ENCODE data around the gene SYVN1.

SYVN1 gene

DNA sequence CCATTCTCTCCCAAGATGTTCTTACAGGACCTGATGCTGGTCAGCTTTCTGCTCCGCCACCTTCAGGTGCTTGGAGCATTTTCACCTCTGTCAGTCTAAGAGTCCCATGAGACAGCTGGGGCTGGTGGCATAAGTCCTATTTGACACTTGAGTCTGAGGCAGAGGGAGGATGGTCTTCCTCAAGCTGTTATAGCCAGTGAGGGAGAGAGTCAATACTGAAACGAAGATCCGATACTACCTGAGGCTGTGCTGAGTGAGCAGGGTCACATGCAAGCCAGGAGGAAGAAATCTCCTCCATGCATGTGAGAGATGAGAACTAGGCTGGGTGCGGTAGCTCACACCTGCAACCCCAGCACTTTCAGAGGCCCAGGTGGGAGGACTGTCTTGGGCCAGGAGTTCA, 44.7 kb downstream of the SYVN1 start:
- Histone ChIP-seq H3K27me3 (ENCODE audit: control insufficient read depth in 5 of 5, insufficient read depth in 4 of 5, low read length in 5 of 5) (no peaks in the 10 kb centered on the region), H3K27ac (ENCODE audit: low read depth, low read length) (no peak overlapping the region), H3K9me3 (ENCODE audit: control insufficient read depth in 5 of 5, low read length in 5 of 5) (no peaks in the 10 kb centered on the region), H3K9ac (ENCODE audit: low read length in 5 of 5) (no peak overlapping the region), H3K4me3 (ENCODE audit: low read depth in 1 of 5, low read length in 5 of 5) (no peak overlapping the region), H3K4me1 (ENCODE audit: control insufficient read depth in 5 of 5, insufficient read depth in 5 of 5, low read length in 5 of 5) (peaks cover 4 to 11% (median 9%) of the 10 kb centered on the region in 5 donors), H3K36me3 (ENCODE audit: control insufficient read depth in 5 of 5, insufficient read depth in 5 of 5, low read length in 5 of 5) (peaks cover 4 to 49% (median 46%) of the 10 kb centered on the region in 5 donors)

DNA sequence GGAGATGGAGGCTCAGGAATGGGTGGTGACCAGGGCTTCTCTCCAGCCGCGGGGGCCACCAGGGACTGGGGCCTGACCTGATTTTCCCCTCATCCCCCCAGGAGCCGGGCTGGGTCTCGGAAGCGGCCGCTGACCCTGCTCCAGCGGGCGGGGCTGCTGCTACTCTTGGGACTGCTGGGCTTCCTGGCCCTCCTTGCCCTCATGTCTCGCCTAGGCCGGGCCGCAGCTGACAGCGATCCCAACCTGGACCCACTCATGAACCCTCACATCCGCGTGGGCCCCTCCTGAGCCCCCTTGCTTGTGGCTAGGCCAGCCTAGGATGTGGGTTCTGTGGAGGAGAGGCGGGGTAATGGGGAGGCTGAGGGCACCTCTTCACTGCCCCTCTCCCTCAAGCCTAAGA, 46.5 kb downstream of the SYVN1 start:
- Histone ChIP-seq H3K9me3 (ENCODE audit: control insufficient read depth in 5 of 5, low read length in 5 of 5) (no peaks in the 10 kb centered on the region), H3K9ac (ENCODE audit: low read length in 5 of 5) (no peak overlapping the region), H3K27me3 (ENCODE audit: control insufficient read depth in 5 of 5, insufficient read depth in 4 of 5, low read length in 5 of 5) (no peaks in the 10 kb centered on the region), H3K36me3 (ENCODE audit: control insufficient read depth in 5 of 5, insufficient read depth in 5 of 5, low read length in 5 of 5) (peaks cover 4 to 49% (median 46%) of the 10 kb centered on the region in 5 donors), H3K4me1 (ENCODE audit: control insufficient read depth in 5 of 5, insufficient read depth in 5 of 5, low read length in 5 of 5) (peaks cover 6 to 22% (median 18%) of the 10 kb centered on the region in 5 donors), H3K4me3 (ENCODE audit: low read depth in 1 of 5, low read length in 5 of 5) (no peak overlapping the region), H3K27ac (ENCODE audit: low read depth, low read length) (no peak overlapping the region)

GRCh38 chr11:65087216-65087615, 47.1 kb downstream of the SYVN1 start:
- peaks cover 6 to 22% (median 18%) of the 10 kb centered on the region in 5 donors for H3K4me1 ChIP-seq (ENCODE audit: control insufficient read depth in 5 of 5, insufficient read depth in 5 of 5, low read length in 5 of 5)
- peaks cover 4 to 49% (median 46%) of the 10 kb centered on the region in 5 donors for H3K36me3 ChIP-seq (ENCODE audit: control insufficient read depth in 5 of 5, insufficient read depth in 5 of 5, low read length in 5 of 5)
- no peaks in the 10 kb centered on the region for H3K9me3 ChIP-seq (ENCODE audit: control insufficient read depth in 5 of 5, low read length in 5 of 5)
- no peak overlapping the region for H3K27ac ChIP-seq (ENCODE audit: low read depth, low read length)
- H3K9ac ChIP-seq (ENCODE audit: low read length in 5 of 5) = peak overlapping the region in 1 of 5 donors; percentile 13
- no peak overlapping the region for H3K4me3 ChIP-seq (ENCODE audit: low read depth in 1 of 5, low read length in 5 of 5)
- H3K27me3 ChIP-seq (ENCODE audit: control insufficient read depth in 5 of 5, insufficient read depth in 4 of 5, low read length in 5 of 5) = no peaks in the 10 kb centered on the region

DNA sequence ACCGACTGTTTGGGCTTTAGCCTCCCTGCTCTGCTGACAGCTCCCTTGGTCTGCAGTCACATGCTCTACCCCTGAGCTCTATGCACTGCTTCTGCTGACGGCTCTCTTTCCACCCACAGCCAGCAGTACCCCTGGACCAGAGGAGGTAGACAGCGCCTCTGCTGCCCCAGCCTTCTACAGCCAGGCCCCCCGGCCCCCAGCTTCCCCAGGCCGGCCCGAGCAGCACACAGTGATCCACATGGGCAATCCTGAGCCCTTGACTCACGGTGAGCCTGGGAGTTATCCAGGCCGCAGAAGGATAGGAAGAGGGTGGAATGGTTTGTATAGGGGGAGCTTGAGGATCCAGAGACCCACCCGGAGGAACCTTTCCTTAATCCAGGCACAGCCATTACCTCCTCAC, 47.5 kb downstream of the SYVN1 start:
- Histone ChIP-seq H3K9me3 (ENCODE audit: control insufficient read depth in 5 of 5, low read length in 5 of 5) (no peaks in the 10 kb centered on the region), H3K4me1 (ENCODE audit: control insufficient read depth in 5 of 5, insufficient read depth in 5 of 5, low read length in 5 of 5) (peaks cover 6 to 22% (median 18%) of the 10 kb centered on the region in 5 donors), H3K27me3 (ENCODE audit: control insufficient read depth in 5 of 5, insufficient read depth in 4 of 5, low read length in 5 of 5) (no peaks in the 10 kb centered on the region), H3K36me3 (ENCODE audit: control insufficient read depth in 5 of 5, insufficient read depth in 5 of 5, low read length in 5 of 5) (peaks cover 4 to 49% (median 46%) of the 10 kb centered on the region in 5 donors), H3K27ac (ENCODE audit: low read depth, low read length) (no peak overlapping the region), H3K9ac (ENCODE audit: low read length in 5 of 5) (peak overlapping the region in 1 of 5 donors; percentile 13), H3K4me3 (ENCODE audit: low read depth in 1 of 5, low read length in 5 of 5) (no peak overlapping the region)

DNA sequence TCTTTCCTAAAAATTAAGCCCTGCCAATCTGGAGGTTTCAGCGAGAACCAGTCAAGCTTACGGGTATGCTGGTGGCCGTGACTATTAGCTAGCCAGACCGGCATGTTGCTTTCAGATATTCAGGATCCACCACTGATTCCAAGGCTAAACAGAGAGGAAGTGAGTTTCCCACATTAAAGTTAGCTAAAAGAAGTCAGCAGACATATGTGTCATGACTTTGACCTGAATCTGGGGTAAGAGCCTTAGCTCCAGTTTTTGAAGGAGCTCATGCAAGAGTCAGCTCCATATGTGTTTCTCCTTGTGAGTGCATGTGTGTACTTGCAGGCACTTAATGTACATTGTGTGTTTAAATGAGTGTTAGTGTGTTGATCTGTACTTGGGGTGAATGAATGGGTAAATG, 48.9 kb downstream of the SYVN1 start:
- H3K36me3 ChIP-seq (ENCODE audit: control insufficient read depth in 5 of 5, insufficient read depth in 5 of 5, low read length in 5 of 5) = peaks cover 4 to 49% (median 46%) of the 10 kb centered on the region in 5 donors
- no peaks in the 10 kb centered on the region for H3K9me3 ChIP-seq (ENCODE audit: control insufficient read depth in 5 of 5, low read length in 5 of 5)
- peak overlapping the region in 1 of 5 donors; percentile 84 for H3K9ac ChIP-seq (ENCODE audit: low read length in 5 of 5)
- H3K27me3 ChIP-seq (ENCODE audit: control insufficient read depth in 5 of 5, insufficient read depth in 4 of 5, low read length in 5 of 5) = no peaks in the 10 kb centered on the region
- peaks cover 6 to 22% (median 18%) of the 10 kb centered on the region in 5 donors for H3K4me1 ChIP-seq (ENCODE audit: control insufficient read depth in 5 of 5, insufficient read depth in 5 of 5, low read length in 5 of 5)
- H3K4me3 ChIP-seq (ENCODE audit: low read depth in 1 of 5, low read length in 5 of 5) = peak overlapping the region in 1 of 5 donors; percentile 88
- no peak overlapping the region for H3K27ac ChIP-seq (ENCODE audit: low read depth, low read length)

DNA sequence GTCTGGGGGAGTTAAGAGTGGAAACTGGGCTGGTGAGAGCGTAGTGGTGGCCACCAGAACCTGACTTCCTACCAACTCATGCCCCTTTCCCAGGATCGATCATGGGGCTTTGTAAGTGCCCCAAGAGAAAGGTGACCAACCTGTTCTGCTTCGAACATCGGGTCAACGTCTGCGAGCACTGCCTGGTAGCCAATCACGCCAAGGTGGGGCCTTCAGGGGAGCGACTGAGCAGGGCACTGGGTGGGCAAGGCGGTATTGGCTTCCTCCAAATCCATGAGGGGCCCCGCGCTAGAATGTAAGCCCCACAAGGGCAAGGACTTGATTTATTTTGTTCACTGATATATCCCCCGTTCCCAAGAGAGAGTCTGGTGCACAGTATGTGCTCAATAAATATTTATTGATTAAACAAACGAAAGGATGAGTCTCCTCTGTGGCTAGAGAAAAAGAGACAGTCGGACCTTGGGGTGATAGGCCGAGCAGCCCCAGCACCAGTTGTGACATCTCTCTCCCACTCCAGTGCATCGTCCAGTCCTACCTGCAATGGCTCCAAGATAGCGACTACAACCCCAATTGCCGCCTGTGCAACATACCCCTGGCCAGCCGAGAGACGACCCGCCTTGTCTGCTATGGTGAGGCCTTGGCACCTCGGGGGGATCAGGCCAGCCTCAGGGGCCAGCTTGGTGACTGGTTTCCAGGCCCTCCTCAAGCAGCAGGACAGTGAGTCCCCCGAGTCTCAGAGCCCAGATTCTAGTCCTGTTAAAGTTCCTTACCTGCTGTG, 49.5 kb downstream of the SYVN1 start:
- Histone ChIP-seq H3K4me3 (ENCODE audit: low read depth in 1 of 5, low read length in 5 of 5) (peak overlapping the region; percentile 88 to 94 (median 89)), H3K27ac (ENCODE audit: low read depth, low read length) (peak overlapping the region; percentile 78), H3K9me3 (ENCODE audit: control insufficient read depth in 5 of 5, low read length in 5 of 5) (no peaks in the 10 kb centered on the region), H3K36me3 (ENCODE audit: control insufficient read depth in 5 of 5, insufficient read depth in 5 of 5, low read length in 5 of 5) (peaks cover 4 to 47% (median 45%) of the 10 kb centered on the region in 5 donors), H3K4me1 (ENCODE audit: control insufficient read depth in 5 of 5, insufficient read depth in 5 of 5, low read length in 5 of 5) (peaks cover 6 to 22% (median 18%) of the 10 kb centered on the region in 5 donors), H3K9ac (ENCODE audit: low read length in 5 of 5) (peak overlapping the region; percentile 68 to 91 (median 85)), H3K27me3 (ENCODE audit: control insufficient read depth in 5 of 5, insufficient read depth in 4 of 5, low read length in 5 of 5) (no peaks in the 10 kb centered on the region)

GRCh38 chr11:65083834-65084597, 50.3 kb downstream of the SYVN1 start, which contains the start of the genes CDCA5 and ZFPL1:
Gene CDCA5, minus strand, starts transcription at chr11:65084040. Its CDS starts 62 bp downstream, at chr11:65083978.
Gene ZFPL1, plus strand, starts transcription at chr11:65084222. Its CDS starts 477 bp downstream, at chr11:65084699.
- Histone ChIP-seq H3K4me3 (ENCODE audit: low read depth in 1 of 5, low read length in 5 of 5) (peak within 1 kb of the TSS; percentile 88 to 94 (median 89)), H3K9ac (ENCODE audit: low read length in 5 of 5) (peak within 1 kb of the TSS; percentile 68 to 91 (median 85)), H3K36me3 (ENCODE audit: control insufficient read depth in 5 of 5, insufficient read depth in 5 of 5, low read length in 5 of 5) (peaks cover 4 to 39% (median 38%) of the 10 kb centered on the region in 5 donors), H3K4me1 (ENCODE audit: control insufficient read depth in 5 of 5, insufficient read depth in 5 of 5, low read length in 5 of 5) (peaks cover 6 to 22% (median 18%) of the 10 kb centered on the region in 5 donors), H3K9me3 (ENCODE audit: control insufficient read depth in 5 of 5, low read length in 5 of 5) (no peaks in the 10 kb centered on the region), H3K27ac (ENCODE audit: low read depth, low read length) (peak within 1 kb of the TSS; percentile 78), H3K27me3 (ENCODE audit: control insufficient read depth in 5 of 5, insufficient read depth in 4 of 5, low read length in 5 of 5) (no peaks in the 10 kb centered on the region)

DNA sequence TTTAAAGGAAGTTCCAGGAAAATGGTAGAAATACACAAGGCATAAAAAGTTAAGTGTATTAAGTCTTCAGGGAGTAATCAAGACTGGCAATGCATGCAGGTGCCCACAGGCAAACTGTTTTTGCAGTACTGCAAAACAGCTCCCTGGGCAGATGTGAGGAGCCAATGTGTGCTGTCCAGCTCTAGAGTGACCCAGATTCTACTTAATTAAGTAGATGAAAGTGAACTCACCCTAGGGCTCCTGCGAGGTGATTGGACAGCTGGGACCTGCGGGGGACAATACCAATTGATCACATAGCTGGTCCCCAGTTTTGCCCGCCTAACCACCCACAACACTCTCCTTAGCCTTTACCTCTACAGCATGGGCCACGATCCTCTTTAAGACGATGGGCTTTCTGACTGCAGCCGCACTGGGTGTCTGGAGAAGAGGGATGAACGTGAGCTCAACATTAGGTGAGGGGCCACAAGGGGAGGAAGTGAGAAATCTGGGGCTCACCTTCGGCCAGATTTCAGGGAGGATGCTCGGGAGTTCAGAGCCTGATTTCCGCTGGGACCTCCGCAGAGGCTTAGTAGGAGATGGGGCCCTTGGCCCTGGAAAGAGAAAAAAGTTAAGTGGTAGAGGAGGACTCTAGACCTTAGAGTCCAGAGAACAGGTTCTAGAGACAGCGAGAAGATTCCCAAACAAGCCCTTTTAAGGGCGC, 51.0 kb downstream of the SYVN1 start:
- peak overlapping the region in 4 of 5 donors; percentile 71 to 91 (median 82) for H3K9ac ChIP-seq (ENCODE audit: low read length in 5 of 5)

GRCh38 chr11:65078786-65079342, 55.5 kb downstream of the SYVN1 start:
- no peak overlapping the region for H3K4me3 ChIP-seq (ENCODE audit: low read depth in 1 of 5, low read length in 5 of 5)
- H3K4me1 ChIP-seq (ENCODE audit: control insufficient read depth in 5 of 5, insufficient read depth in 5 of 5, low read length in 5 of 5) = peaks cover 0 to 8% (median 6%) of the 10 kb centered on the region in 5 donors
- no peaks in the 10 kb centered on the region for H3K27me3 ChIP-seq (ENCODE audit: control insufficient read depth in 5 of 5, insufficient read depth in 4 of 5, low read length in 5 of 5)
- no peak overlapping the region for H3K27ac ChIP-seq (ENCODE audit: low read depth, low read length)
- H3K9ac ChIP-seq (ENCODE audit: low read length in 5 of 5) = no peak overlapping the region
- H3K36me3 ChIP-seq (ENCODE audit: control insufficient read depth in 5 of 5, insufficient read depth in 5 of 5, low read length in 5 of 5) = no peaks in the 10 kb centered on the region
- H3K9me3 ChIP-seq (ENCODE audit: control insufficient read depth in 5 of 5, low read length in 5 of 5) = no peaks in the 10 kb centered on the region

More for the DNA sequence above, 51.0 kb downstream of the SYVN1 start:
- peaks cover 6 to 22% (median 18%) of the 10 kb centered on the region in 5 donors for H3K4me1 ChIP-seq (ENCODE audit: control insufficient read depth in 5 of 5, insufficient read depth in 5 of 5, low read length in 5 of 5)
- H3K9me3 ChIP-seq (ENCODE audit: control insufficient read depth in 5 of 5, low read length in 5 of 5) = no peaks in the 10 kb centered on the region
- no peaks in the 10 kb centered on the region for H3K27me3 ChIP-seq (ENCODE audit: control insufficient read depth in 5 of 5, insufficient read depth in 4 of 5, low read length in 5 of 5)
- peak overlapping the region; percentile 25 to 90 (median 88) for H3K4me3 ChIP-seq (ENCODE audit: low read depth in 1 of 5, low read length in 5 of 5)
- H3K36me3 ChIP-seq (ENCODE audit: control insufficient read depth in 5 of 5, insufficient read depth in 5 of 5, low read length in 5 of 5) = peaks cover 4 to 32% (median 30%) of the 10 kb centered on the region in 5 donors
- peak overlapping the region; percentile 78 for H3K27ac ChIP-seq (ENCODE audit: low read depth, low read length)
